ENCODE data around the gene LYPD6.

DNA sequence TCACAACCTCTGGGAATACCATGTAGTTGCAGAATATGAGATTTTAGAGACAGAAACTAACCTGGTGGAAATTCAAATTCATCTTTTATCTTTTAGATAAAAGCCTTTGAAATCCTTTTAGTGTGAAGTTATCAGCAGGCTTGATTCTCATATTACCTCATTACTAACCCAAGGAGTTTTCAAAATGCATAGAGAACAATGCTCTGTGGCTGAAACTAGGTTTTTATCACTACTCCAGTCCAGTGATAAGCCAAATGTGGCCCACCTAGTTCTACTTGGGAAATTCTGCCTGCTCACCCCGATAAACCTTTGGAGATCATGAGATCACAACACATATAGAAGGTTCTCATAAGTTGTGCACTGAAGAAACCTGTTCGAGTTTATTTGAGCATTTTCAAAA, 135.5 kb downstream of the LYPD6 start:
- TF ChIP-seq CTCF (IDR thresholded peaks at IDR 0.05) (no peak), POLR2AphosphoS5 (IDR thresholded peaks at IDR 0.05) (no peak), POLR2A (IDR thresholded peaks at IDR 0.05) (no peak)
